K562 (cell line): ENCODE measurements around the gene HAUS2. TPM values are rescaled to one million over a fixed set of nuclear protein-coding genes. Genes with fewer than 3 reads are reported as not detected.

Experiments used
- ATAC-seq: fragments of 200-7000 bp; cut with Tn5 transposase; 3 replicates; pipeline ENCODE4 v1.9.1; 2020; ENCODE audit warnings: moderate library complexity
- BruUV-seq: library from RNA; stranded (reverse); fragments of 400-500 nt; replicated peaks from 2 replicates; lab custom pipeline; 2021; lab: Mats Ljungman, UMichigan
- CTCF ChIA-PET: fragments of 300-600 bp; formaldehyde crosslinking; extraction: SDS; loops from one replicate; lab custom pipeline; 2021; ENCODE audit warnings: low intra/inter-chr PET ratio; lab: Yijun Ruan, JAX
- POLR2A ChIA-PET: fragments of 300-600, 350-650 bp; sonication (Branson Sonifier 250); formaldehyde crosslinking; extraction: SDS; loops from one replicate; lab custom pipeline; 2021; ENCODE audit warnings: antibody characterized with exemption, inconsistent platforms; lab: Yijun Ruan, JAX
- DNase-seq, 4 experiments: peaks; one replicate each; pipeline versions ENCODE4 v3.0.0 to v3.0.0-alpha.2; 2011 to 2018; ENCODE audit warnings: low spot score in 3 of 4, mixed read lengths in 3 of 4; ENCODE audit errors: extremely low read depth in 1 of 4
- FAIRE-seq: peaks from 2 replicates; lab custom pipeline; 2011; peaks lifted over from hg19 to GRCh38; lab: Jason Lieb, UNC
- H2AFZ ChIP-seq: 2 replicates; pipeline ENCODE4 v1.6.0; 2011; ENCODE audit warnings: low read depth, low read length, control low read depth, inconsistent platforms
- H3K27ac ChIP-seq: fragments of 200-600 bp; 3 replicates; pipeline ENCODE4 v1.8.0; 2011; ENCODE audit warnings: low read depth, mild to moderate bottlenecking, control low read depth, inconsistent platforms, low read length, moderate library complexity, mixed read lengths; ENCODE audit errors: extremely low read depth
- H3K27me3 ChIP-seq, 2 experiments: fragments of 300-600 bp in 1 of 2; 2 replicates in 1 of 2; 3 replicates in 1 of 2; pipeline versions ENCODE4 v1.6.0 to v1.8.0; 2011; ENCODE audit warnings: inconsistent platforms in 2 of 2, low read length in 2 of 2, mild to moderate bottlenecking in 1 of 2, mixed read lengths in 1 of 2, moderate library complexity in 1 of 2; ENCODE audit not compliant: control insufficient read depth in 2 of 2, insufficient read depth in 2 of 2
- H3K36me3 ChIP-seq: fragments of 300-600 bp; 3 replicates; pipeline ENCODE4 v1.8.0; 2011; ENCODE audit warnings: mild to moderate bottlenecking, low read length, inconsistent platforms; ENCODE audit not compliant: control insufficient read depth, insufficient read depth
- H3K4me1 ChIP-seq, 2 experiments: fragments of 200-600 bp in 1 of 2; replicated peaks in 1 of 2; 2 replicates in 1 of 2; 3 replicates in 1 of 2; pipeline versions ENCODE4 v1.5.1 to v1.8.0; 2011; ENCODE audit warnings: inconsistent platforms in 2 of 2, low read length in 2 of 2, mild to moderate bottlenecking in 1 of 2, mixed read lengths in 1 of 2, moderate library complexity in 1 of 2; ENCODE audit not compliant: control insufficient read depth in 2 of 2, insufficient read depth in 2 of 2
- H3K4me2 ChIP-seq: 2 replicates; pipeline ENCODE4 v1.6.1; 2011; ENCODE audit warnings: low read length, control low read depth, inconsistent platforms, mixed read lengths; ENCODE audit not compliant: insufficient read depth
- H3K4me3 ChIP-seq: fragments of 200-600 bp; sonication (generic), shearing (Covaris generic); 2 replicates; pipeline ENCODE4 v1.5.1; 2016; ENCODE audit warnings: control low read depth, inconsistent platforms
- H3K79me2 ChIP-seq: fragments of 200-600 bp; 3 replicates; pipeline ENCODE4 v1.8.0; 2011; ENCODE audit warnings: low read length, inconsistent platforms; ENCODE audit not compliant: control insufficient read depth, insufficient read depth
- H3K9ac ChIP-seq, 2 experiments: 2 replicates each; pipeline versions ENCODE4 v1.6.0 to v1.6.1; 2011; ENCODE audit warnings: low read depth in 2 of 2, low read length in 2 of 2, control low read depth in 1 of 2, inconsistent platforms in 1 of 2, mild to moderate bottlenecking in 1 of 2, mixed read lengths in 1 of 2; ENCODE audit not compliant: insufficient read depth in 1 of 2
- H3K9me1 ChIP-seq: one replicate; pipeline ENCODE4 v1.6.0; 2011; ENCODE audit warnings: inconsistent platforms, mild to moderate bottlenecking, low read length, moderate library complexity; ENCODE audit not compliant: control insufficient read depth, insufficient read depth
- H3K9me3 ChIP-seq: replicated peaks from 2 replicates; pipeline ENCODE4 v1.5.1; 2011; ENCODE audit warnings: low read depth, low read length, inconsistent platforms; ENCODE audit not compliant: control insufficient read depth, insufficient read depth
- H4K20me1 ChIP-seq: replicated peaks from 2 replicates; pipeline ENCODE4 v1.6.1; 2011; ENCODE audit warnings: low read length, inconsistent platforms, mixed read lengths; ENCODE audit not compliant: control insufficient read depth, insufficient read depth
- CEBPG ChIP-seq, 3 experiments: fragments of 200-800 bp in 1 of 3; sonication (Bioruptor generic) in 1 of 3; sonication (generic) in 1 of 3; formaldehyde crosslinking in 1 of 3; IDR thresholded peaks in 2 of 3; conservative IDR thresholded peaks in 1 of 3; 2 replicates each; pipeline versions ENCODE4 v1.6.1 to v1.8.0; 2016 to 2022; ENCODE audit warnings: missing compliant biosample characterization in 2 of 3, missing genetic modification characterization in 2 of 3, mild to moderate bottlenecking in 1 of 3, missing genetic modification reagents in 1 of 3
- CREB1 ChIP-seq, 2 experiments: sonication (generic) in 1 of 2; formaldehyde crosslinking in 1 of 2; IDR thresholded peaks; 2 replicates each; pipeline versions ENCODE4 v1.6.1 to v1.8.0; 2012 to 2022; ENCODE audit warnings: inconsistent platforms in 1 of 2, mild to moderate bottlenecking in 1 of 2, missing genetic modification reagents in 1 of 2, moderate library complexity in 1 of 2
- EHMT2 ChIP-seq: fragments of 450-650 bp; IDR thresholded peaks from 2 replicates; pipeline ENCODE4 v1.6.1; 2018; ENCODE audit warnings: antibody characterized with exemption
- EP400 ChIP-seq: fragments of 450-650 bp; IDR thresholded peaks from 2 replicates; pipeline ENCODE4 v1.6.1; 2017; ENCODE audit warnings: antibody characterized with exemption, mild to moderate bottlenecking, moderate library complexity
- FOXO4 ChIP-seq: fragments of 450-650 bp; formaldehyde crosslinking; IDR thresholded peaks from 2 replicates; pipeline ENCODE4 v1.4.0; 2020; ENCODE audit warnings: mild to moderate bottlenecking, moderate library complexity
- HCFC1 ChIP-seq: IDR thresholded peaks from 2 replicates; pipeline ENCODE4 v1.6.1; 2012; ENCODE audit warnings: low read depth, low read length, improper control_type of control experiment
- MEIS2 ChIP-seq: fragments of 450-650 bp; IDR thresholded peaks from 2 replicates; pipeline ENCODE4 v1.6.1; 2014; ENCODE audit warnings: mild to moderate bottlenecking; ENCODE audit not compliant: partially characterized antibody
- PBX2 ChIP-seq, 2 experiments: IDR thresholded peaks in 1 of 2; conservative IDR thresholded peaks in 1 of 2; 2 replicates each; pipeline ENCODE4 v1.6.1; 2016; ENCODE audit warnings: low read depth in 2 of 2, mild to moderate bottlenecking in 1 of 2, missing compliant biosample characterization in 1 of 2, missing genetic modification characterization in 1 of 2, moderate library complexity in 1 of 2
- SMARCE1 ChIP-seq: fragments of 450-650 bp; IDR thresholded peaks from 2 replicates; pipeline ENCODE4 v1.7.1; 2016; ENCODE audit warnings: mild to moderate bottlenecking
- TCF7L2 ChIP-seq: fragments of 150-350 bp; IDR thresholded peaks from 2 replicates; pipeline ENCODE4 v1.6.1; 2016; ENCODE audit warnings: low read depth, mild to moderate bottlenecking, low read length, moderate library complexity
- WHSC1 ChIP-seq: IDR thresholded peaks from one replicate; pipeline ENCODE4 v1.6.1; 2012; ENCODE audit warnings: low read length, control low read depth, inconsistent platforms
- YBX1 ChIP-seq: fragments of 450-650 bp; IDR thresholded peaks from 2 replicates; pipeline ENCODE4 v1.7.1; 2016; ENCODE audit warnings: mild to moderate bottlenecking
- ZBTB2 ChIP-seq: fragments of 450-650 bp; IDR thresholded peaks from 2 replicates; pipeline ENCODE4 v1.6.1; 2016; ENCODE audit warnings: antibody characterized with exemption
- ZNF316 ChIP-seq: fragments of 450-650 bp; IDR thresholded peaks from 2 replicates; pipeline ENCODE4 v1.6.1; 2016
- ZNF436 ChIP-seq: fragments of 250-450, 450-650 bp; sonication (Bioruptor Pico); formaldehyde crosslinking; IDR thresholded peaks from 2 replicates; pipeline ENCODE4 v1.7.0; 2020; ENCODE audit warnings: mild to moderate bottlenecking
- ZNF644 ChIP-seq: fragments of 200-800 bp; sonication (Bioruptor generic); IDR thresholded peaks from 2 replicates; pipeline ENCODE4 v1.6.1; 2016; ENCODE audit warnings: low read depth, missing genetic modification characterization, missing compliant biosample characterization
- WGBS: fragments of 100-300 bp; shearing (Covaris generic); methylation state at CpG from one replicate; pipeline ENCODE4 v1.1.6; 2016; ENCODE audit warnings: low coverage, mixed read lengths; ENCODE audit not compliant: insufficient coverage; ENCODE audit errors: missing lambda C conversion rate; 5-methylcytosine and 5-hydroxymethylcytosine counted together
- in situ Hi-C: fragments of 300-500 bp; cut with MboI; formaldehyde crosslinking; loops from 4 replicates; pipeline ENCODE4 v1.15.0; 2018; ENCODE audit warnings: inconsistent platforms, mixed read lengths
- intact Hi-C: fragments of 100-400 bp; cut with micrococcal nuclease; formaldehyde crosslinking; loops from 2 replicates; pipeline ENCODE4 v1.14.2; 2022
- polyA plus RNA-seq, 8 experiments: library from polyadenylated mRNA; depleted of rRNA in 4 of 8; stranded (reverse) in 5 of 8; unstranded in 3 of 8; fragments of >200 nt; fragmentation: Nextera tagmentation in 2 of 8; fragmentation: Illumina TruSeq in 1 of 8; extraction: Ambion mirVana in 2 of 8; extraction: Trizol in 1 of 8; gene quantifications; 2 replicates each; pipeline versions ENCODE4 v1.2.1 to v1.2.3, GENCODE V29; 2011 to 2014; ENCODE audit warnings: inconsistent platforms in 1 of 8, missing spikeins in 1 of 8
- total RNA-seq, 7 experiments: library from RNA; depleted of rRNA in 6 of 7; stranded (reverse); fragments of >200 nt in 6 of 7; fragmentation: Illumina TruSeq in 2 of 7; extraction: Trizol in 2 of 7; gene quantifications; 2 replicates each; pipeline versions ENCODE4 v1.2.1 to v1.2.3, GENCODE V29; 2011 to 2021; ENCODE audit warnings: low replicate concordance in 1 of 7

HAUS2 gene
- total and polyA plus RNA-seq, 9 of the 15 experiments (the other 6 are each of a cell fraction or from before 2014, with no cell fraction given): 30.6 to 64.9 (median 54.1) TPM

DNA sequence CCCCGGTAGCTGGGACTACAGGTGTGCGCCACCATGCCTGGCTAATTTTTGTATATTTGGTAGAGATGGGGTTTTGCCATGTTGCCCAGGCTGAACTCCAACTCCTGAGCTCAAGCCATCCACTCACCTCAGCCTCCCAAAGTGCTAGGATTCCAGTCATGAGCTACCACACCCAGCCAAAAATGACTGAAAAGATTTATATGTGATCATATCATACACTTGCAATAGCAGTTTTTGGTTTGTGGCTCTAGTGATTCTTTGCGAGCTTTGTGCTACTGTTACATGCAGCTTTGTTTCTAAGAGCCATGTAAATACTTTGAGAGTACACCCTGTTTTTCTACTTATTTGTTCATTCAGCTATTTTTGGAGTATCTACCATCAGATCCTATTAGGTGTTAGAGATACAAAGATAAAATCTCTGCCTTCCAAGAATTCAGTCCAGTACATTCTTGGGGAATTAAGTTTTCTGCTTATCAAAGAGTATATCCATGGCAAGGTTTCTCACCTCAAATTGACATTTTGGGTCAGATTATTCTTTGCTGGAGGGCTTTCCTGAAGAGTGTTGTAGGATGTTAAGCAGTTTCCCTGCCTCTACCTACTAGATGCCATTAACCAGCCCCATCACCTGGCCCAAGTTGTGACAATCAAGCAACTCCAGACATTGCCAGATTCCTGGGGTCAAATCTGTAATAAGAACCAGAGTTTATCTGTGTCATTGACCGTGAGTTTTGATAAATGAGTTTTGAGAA lies 38.2 kb upstream of the HAUS2 start:
- Histone ChIP-seq H3K27me3 (no peaks in the 10 kb centered on the region), H3K9me1 (no peaks in the 10 kb centered on the region), H3K4me3 (no peak overlapping the region), H3K4me2 (no peak overlapping the region), H3K9me3 (no peaks in the 10 kb centered on the region), H4K20me1 (no peaks in the 10 kb centered on the region), H3K27ac (no peak overlapping the region), H3K9ac (no peak overlapping the region), H2AFZ (no peak overlapping the region), H3K36me3 (peaks cover 46% of the 10 kb centered on the region), H3K4me1 (peaks cover 0 to 18% of the 10 kb centered on the region in 2 experiments; a peak in 4 of 5 replicates), H3K79me2 (peaks cover 54% of the 10 kb centered on the region)
- ATAC-seq: no peak
- no TSS peak for BruUV-seq
- intact Hi-C loops: no loop called here
- DNase-seq: no peak
- ChIA-PET POLR2A (interaction anchor here (0.7 to 1.9 kb wide), 5 partner anchors 10 to 34 kb away, joined by 3 to 8 read pairs (median 3); no protein-coding TSS in a partner anchor), CTCF (no interaction called here)
- WGBS: 76% methylated on average over 4 of the region's 4 CpGs
- in situ Hi-C loops: no loop called here
- FAIRE-seq: no peak
- TF ChIP-seq ZNF436 (CRISPR knock-in tag) (no peak), ZBTB2 (no peak), HCFC1 (no peak), CEBPG (CRISPR knock-in tag; IDR thresholded peaks at IDR 0.05) (no peak), CEBPG (tag; conservative IDR thresholded peaks at IDR 0.05 in 1 of 2, IDR thresholded peaks at IDR 0.05 in 1 of 2) (no peak), FOXO4 (CRISPR knock-in tag) (no peak), SMARCE1 (no peak), EP400 (no peak), MEIS2 (peak; percentile 55), TCF7L2 (no peak), ZNF644 (tag) (no peak), EHMT2 (no peak), PBX2 (CRISPR knock-in tag; IDR thresholded peaks at IDR 0.05; ENCODE audit: low read depth) (no peak), PBX2 (tag; conservative IDR thresholded peaks at IDR 0.05; ENCODE audit: low read depth) (peak; percentile 31; the same call in 1 of the 2 replicates), ZNF316 (peak; percentile 43; the same call in 1 of the 2 replicates), YBX1 (no peak), WHSC1 (no peak), CREB1 (IDR thresholded peaks at IDR 0.05) (no peak), CREB1 (CRISPR knock-in tag; IDR thresholded peaks at IDR 0.05) (no peak)
